ENCODE measurements around the gene TEDDM1.

GRCh38 chr1:182415789-182416188 lies 15.3 kb upstream of the TEDDM1 start:
- TF ChIP-seq, protein P1, sequence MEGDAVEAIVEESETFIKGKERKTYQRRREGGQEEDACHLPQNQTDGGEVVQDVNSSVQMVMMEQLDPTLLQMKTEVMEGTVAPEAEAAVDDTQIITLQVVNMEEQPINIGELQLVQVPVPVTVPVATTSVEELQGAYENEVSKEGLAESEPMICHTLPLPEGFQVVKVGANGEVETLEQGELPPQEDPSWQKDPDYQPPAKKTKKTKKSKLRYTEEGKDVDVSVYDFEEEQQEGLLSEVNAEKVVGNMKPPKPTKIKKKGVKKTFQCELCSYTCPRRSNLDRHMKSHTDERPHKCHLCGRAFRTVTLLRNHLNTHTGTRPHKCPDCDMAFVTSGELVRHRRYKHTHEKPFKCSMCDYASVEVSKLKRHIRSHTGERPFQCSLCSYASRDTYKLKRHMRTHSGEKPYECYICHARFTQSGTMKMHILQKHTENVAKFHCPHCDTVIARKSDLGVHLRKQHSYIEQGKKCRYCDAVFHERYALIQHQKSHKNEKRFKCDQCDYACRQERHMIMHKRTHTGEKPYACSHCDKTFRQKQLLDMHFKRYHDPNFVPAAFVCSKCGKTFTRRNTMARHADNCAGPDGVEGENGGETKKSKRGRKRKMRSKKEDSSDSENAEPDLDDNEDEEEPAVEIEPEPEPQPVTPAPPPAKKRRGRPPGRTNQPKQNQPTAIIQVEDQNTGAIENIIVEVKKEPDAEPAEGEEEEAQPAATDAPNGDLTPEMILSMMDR (IDR thresholded peaks at IDR 0.05) = no peak
- TF ChIP-seq POLR2A (IDR thresholded peaks at IDR 0.05) = no peak

Measured in Peyer's patch (tissue), 4 donors.